ENCODE data around the gene DPYSL4. TPM values are rescaled to one million over a fixed set of nuclear protein-coding genes. Genes with fewer than 3 reads are reported as not detected.
A peak's percentile ranks its signal among the peaks of the same experiment; 100 is the strongest.

The DPYSL4 gene
- total RNA-seq, 1 experiment from 2014 or later: 9.9 TPM

DNA sequence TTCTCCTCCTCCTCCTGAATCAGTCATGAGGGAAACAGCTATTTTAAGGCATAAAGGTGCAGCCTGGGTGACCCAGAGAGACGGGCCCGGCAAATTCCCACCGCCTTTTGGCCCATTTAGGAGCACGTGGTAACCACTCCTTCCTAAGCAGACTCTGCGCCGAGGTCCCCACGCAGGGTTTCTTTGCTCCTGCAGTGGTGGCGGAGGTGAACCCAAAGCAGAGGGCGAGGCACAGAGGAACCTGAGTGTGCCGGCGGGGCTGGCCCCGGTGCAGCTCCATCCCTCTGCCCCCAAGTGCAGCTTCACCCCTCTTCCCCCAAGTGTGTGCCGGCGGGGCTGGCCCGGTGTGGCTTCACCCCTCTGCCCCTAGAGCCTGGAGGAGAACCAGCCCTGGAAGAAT lies 50.6 kb downstream of the DPYSL4 start:
- Histone ChIP-seq H3K9me3 (ENCODE audit: control insufficient read depth, insufficient read depth, low read depth, low read length) (no peaks in the 10 kb centered on the region), H3K27me3 (ENCODE audit: control insufficient read depth, insufficient read depth, low read length) (no peaks in the 10 kb centered on the region), H3K4me3 (ENCODE audit: low read depth in 2 of 2, low read length in 2 of 2) (no peak overlapping the region), H3K36me3 (ENCODE audit: control insufficient read depth, insufficient read depth, low read length) (no peaks in the 10 kb centered on the region), H3K4me1 (ENCODE audit: control insufficient read depth, insufficient read depth, low read length) (no peaks in the 10 kb centered on the region), H3K27ac (ENCODE audit: low read length) (no peak overlapping the region)
- ChIA-PET POLR2A (no interaction called here), CTCF (no interaction called here)
- TF ChIP-seq, protein P1, sequence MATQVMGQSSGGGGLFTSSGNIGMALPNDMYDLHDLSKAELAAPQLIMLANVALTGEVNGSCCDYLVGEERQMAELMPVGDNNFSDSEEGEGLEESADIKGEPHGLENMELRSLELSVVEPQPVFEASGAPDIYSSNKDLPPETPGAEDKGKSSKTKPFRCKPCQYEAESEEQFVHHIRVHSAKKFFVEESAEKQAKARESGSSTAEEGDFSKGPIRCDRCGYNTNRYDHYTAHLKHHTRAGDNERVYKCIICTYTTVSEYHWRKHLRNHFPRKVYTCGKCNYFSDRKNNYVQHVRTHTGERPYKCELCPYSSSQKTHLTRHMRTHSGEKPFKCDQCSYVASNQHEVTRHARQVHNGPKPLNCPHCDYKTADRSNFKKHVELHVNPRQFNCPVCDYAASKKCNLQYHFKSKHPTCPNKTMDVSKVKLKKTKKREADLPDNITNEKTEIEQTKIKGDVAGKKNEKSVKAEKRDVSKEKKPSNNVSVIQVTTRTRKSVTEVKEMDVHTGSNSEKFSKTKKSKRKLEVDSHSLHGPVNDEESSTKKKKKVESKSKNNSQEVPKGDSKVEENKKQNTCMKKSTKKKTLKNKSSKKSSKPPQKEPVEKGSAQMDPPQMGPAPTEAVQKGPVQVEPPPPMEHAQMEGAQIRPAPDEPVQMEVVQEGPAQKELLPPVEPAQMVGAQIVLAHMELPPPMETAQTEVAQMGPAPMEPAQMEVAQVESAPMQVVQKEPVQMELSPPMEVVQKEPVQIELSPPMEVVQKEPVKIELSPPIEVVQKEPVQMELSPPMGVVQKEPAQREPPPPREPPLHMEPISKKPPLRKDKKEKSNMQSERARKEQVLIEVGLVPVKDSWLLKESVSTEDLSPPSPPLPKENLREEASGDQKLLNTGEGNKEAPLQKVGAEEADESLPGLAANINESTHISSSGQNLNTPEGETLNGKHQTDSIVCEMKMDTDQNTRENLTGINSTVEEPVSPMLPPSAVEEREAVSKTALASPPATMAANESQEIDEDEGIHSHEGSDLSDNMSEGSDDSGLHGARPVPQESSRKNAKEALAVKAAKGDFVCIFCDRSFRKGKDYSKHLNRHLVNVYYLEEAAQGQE (IDR thresholded peaks at IDR 0.05; ENCODE audit: insufficient read depth in 1 of 2, low read depth in 2 of 2, low read length in 1 of 2): no peak
- in situ Hi-C loops (cut with HindIII; ENCODE audit: low pct_unique_long_range_greater_than_20kb, low sequenced_read_pairs): no loop called here
- ATAC-seq: no peak
- BruUV-seq (replicated peaks): no TSS peak
- intact Hi-C loops (cut with micrococcal nuclease; ENCODE audit: unreplicated experiment): no loop called here
- DNase-seq (ENCODE audit: low read depth, low spot score): no peak

DNA sequence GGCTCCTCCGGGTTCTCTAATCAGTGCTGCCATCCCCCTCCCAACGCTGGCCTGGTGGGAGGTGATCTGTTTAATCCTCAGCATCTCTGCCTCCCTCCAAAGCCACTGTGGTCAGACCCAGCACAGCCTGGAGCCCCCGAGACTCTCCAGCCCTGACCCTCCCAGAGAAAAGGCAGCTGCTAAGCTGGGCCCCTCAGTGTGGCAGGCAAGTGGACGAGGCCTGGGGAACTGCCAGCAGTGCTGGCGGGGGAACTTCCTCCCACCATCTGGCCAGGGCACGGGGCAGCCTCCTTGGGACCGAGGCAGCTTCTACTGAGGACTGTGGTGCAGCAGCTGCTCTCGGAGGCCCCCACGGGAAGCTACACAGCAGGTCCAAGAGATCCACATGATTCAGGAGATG lies 51.1 kb downstream of the DPYSL4 start:
- no peaks in the 10 kb centered on the region for H3K36me3 ChIP-seq (ENCODE audit: control insufficient read depth, insufficient read depth, low read length)
- H3K27me3 ChIP-seq (ENCODE audit: control insufficient read depth, insufficient read depth, low read length): no peaks in the 10 kb centered on the region
- no peak for DNase-seq (ENCODE audit: low read depth, low spot score)
- no peaks in the 10 kb centered on the region for H3K9me3 ChIP-seq (ENCODE audit: control insufficient read depth, insufficient read depth, low read depth, low read length)
- no TSS peak for BruUV-seq (replicated peaks)
- TF ChIP-seq POLR2AphosphoS5 (IDR thresholded peaks at IDR 0.05; ENCODE audit: low read depth, low read length): no peak
- TF ChIP-seq, protein P2, sequence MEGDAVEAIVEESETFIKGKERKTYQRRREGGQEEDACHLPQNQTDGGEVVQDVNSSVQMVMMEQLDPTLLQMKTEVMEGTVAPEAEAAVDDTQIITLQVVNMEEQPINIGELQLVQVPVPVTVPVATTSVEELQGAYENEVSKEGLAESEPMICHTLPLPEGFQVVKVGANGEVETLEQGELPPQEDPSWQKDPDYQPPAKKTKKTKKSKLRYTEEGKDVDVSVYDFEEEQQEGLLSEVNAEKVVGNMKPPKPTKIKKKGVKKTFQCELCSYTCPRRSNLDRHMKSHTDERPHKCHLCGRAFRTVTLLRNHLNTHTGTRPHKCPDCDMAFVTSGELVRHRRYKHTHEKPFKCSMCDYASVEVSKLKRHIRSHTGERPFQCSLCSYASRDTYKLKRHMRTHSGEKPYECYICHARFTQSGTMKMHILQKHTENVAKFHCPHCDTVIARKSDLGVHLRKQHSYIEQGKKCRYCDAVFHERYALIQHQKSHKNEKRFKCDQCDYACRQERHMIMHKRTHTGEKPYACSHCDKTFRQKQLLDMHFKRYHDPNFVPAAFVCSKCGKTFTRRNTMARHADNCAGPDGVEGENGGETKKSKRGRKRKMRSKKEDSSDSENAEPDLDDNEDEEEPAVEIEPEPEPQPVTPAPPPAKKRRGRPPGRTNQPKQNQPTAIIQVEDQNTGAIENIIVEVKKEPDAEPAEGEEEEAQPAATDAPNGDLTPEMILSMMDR (IDR thresholded peaks at IDR 0.05): no peak
- no peak for TF ChIP-seq SIN3A (IDR thresholded peaks at IDR 0.05; ENCODE audit: borderline replicate concordance, insufficient read depth, low read depth, low read length)
- in situ Hi-C loops (cut with HindIII; ENCODE audit: low pct_unique_long_range_greater_than_20kb, low sequenced_read_pairs) (no loop called here), intact Hi-C loops (cut with micrococcal nuclease; ENCODE audit: unreplicated experiment) (no loop called here)
- CTCF ChIA-PET: no interaction called here
- POLR2A ChIA-PET: no interaction called here
- no peak for ATAC-seq
- no peaks in the 10 kb centered on the region for H3K4me1 ChIP-seq (ENCODE audit: control insufficient read depth, insufficient read depth, low read length)
- no peak overlapping the region for H3K27ac ChIP-seq (ENCODE audit: low read length)
- H3K4me3 ChIP-seq (ENCODE audit: low read depth in 2 of 2, low read length in 2 of 2): no peak overlapping the region

DNA sequence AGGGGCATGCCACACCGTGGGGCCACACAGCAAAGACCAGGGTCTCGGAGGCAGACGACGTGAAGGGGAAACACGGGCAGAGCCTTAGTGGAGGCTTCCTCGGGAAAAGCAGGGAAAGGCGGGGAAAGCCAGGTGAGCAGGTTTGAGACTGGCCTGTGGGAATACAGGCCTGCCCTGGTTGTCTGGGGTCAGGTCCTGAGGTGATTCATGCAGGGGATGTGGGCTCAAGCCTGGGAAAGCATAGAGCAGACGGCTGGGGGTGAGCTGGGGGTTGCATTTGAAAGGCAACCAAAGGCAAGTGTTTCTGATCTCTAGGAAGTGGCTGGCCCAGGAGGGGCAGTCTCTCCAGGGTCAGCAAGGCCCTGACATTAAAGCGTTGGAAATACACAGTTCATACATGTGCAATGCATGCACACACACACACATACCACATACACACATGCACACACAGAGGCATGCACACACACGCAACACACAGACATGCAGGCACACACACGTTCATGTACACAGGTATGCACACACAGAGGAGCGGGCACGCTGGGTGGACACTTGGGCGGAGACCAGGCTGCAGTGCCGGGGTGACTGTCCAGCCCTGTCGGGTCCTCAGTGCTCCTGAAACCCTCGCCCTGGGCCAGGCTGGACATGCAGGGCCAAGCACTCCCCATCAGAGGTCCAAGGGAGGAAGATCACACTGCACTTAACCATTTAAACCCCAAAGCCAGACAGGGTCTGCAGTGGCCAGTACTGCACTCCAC lies 51.8 kb downstream of the DPYSL4 start:
- TF ChIP-seq, protein P2 (IDR thresholded peaks at IDR 0.05): no peak
- no peak for TF ChIP-seq TCF7L2 (IDR thresholded peaks at IDR 0.05; ENCODE audit: low read depth, low read length)
- TF ChIP-seq SIN3A (IDR thresholded peaks at IDR 0.05; ENCODE audit: borderline replicate concordance, insufficient read depth, low read depth, low read length): no peak
- no peak for TF ChIP-seq POLR2AphosphoS5 (IDR thresholded peaks at IDR 0.05; ENCODE audit: low read depth, low read length)
- TF ChIP-seq, protein P1 (IDR thresholded peaks at IDR 0.05; ENCODE audit: insufficient read depth in 1 of 2, low read depth in 2 of 2, low read length in 1 of 2): no peak
- ChIA-PET CTCF (no interaction called here), POLR2A (no interaction called here)
- intact Hi-C loops (cut with micrococcal nuclease; ENCODE audit: unreplicated experiment): no loop called here
- no peak for DNase-seq (ENCODE audit: low read depth, low spot score)
- no TSS peak for BruUV-seq (replicated peaks)
- no peak overlapping the region for H3K27ac ChIP-seq (ENCODE audit: low read length)
- H3K4me3 ChIP-seq (ENCODE audit: low read depth in 2 of 2, low read length in 2 of 2): no peak overlapping the region
- H3K4me1 ChIP-seq (ENCODE audit: control insufficient read depth, insufficient read depth, low read length): no peaks in the 10 kb centered on the region
- in situ Hi-C loops (cut with HindIII; ENCODE audit: low pct_unique_long_range_greater_than_20kb, low sequenced_read_pairs): no loop called here
- no peaks in the 10 kb centered on the region for H3K27me3 ChIP-seq (ENCODE audit: control insufficient read depth, insufficient read depth, low read length)
- no peaks in the 10 kb centered on the region for H3K36me3 ChIP-seq (ENCODE audit: control insufficient read depth, insufficient read depth, low read length)
- ATAC-seq: 0 out of 2 replicates have a peak, but pooled peaks have one; percentile 8
- no peaks in the 10 kb centered on the region for H3K9me3 ChIP-seq (ENCODE audit: control insufficient read depth, insufficient read depth, low read depth, low read length)

Data from Panc1 (cell line).